ENCODE data around the gene LNX2.

Gene LNX2

DNA sequence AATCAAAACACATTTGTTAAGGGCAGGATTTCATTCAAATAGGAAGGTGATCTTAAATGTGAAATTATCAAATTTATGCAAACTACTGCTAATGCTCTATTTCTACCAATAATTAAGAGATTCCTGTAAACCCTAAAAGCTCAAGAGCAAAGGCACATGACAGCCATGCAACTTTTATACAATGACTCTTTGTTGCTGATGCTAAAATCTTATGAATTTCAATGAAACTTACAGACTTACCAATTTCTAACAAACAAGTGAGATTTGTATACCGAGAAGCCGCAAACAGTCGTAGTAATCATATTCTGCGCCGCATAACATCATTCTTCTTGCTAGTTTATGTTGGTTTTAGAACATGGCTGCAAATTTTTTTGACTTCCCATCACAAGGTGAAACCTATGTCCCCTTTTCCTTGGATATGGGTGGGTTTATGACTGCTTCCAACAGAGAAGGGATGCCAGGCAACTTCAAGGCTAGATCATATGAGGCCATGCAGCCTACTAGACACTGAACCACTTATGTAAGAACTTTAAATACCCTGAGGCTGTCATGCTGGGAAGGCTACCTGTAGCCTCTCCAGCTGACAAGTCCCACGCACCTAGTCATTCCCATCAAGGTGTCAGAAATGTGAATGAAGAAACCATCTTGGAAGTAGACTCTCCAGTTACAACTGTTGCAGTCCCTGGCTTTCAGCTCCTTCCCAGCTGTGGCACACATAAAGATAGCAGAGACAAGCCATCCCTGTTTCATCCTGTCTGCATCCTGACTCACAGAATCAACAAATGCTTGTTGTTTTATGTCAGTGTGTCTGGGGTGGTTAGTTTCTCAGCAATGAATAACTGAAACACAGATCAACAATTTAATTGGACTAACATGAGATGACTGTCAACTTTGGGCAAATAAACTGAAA lies 42.0 kb downstream of the LNX2 start:
- Histone ChIP-seq H3K4me3 (no peak overlapping the region), H3K9me3 (replicated peaks in 1 of 11) (no peaks in the 10 kb centered on the region), H3K9ac (no peak overlapping the region), H3K27ac (no peak overlapping the region), H3K27me3 (no peaks in the 10 kb centered on the region), H3K4me2 (no peak overlapping the region), H3K4me1 (peaks cover 2 to 10% (median 4%) of the 10 kb centered on the region in 10 experiments; a peak in 18 of 20 replicates), H3K36me3 (peaks cover 7 to 28% (median 13%) of the 10 kb centered on the region in 11 experiments; a peak in 13 of 22 replicates), H4K20me1 (peaks cover 0 to under 1% (median 0%) of the 10 kb centered on the region in 11 experiments; a peak in 1 of 22 replicates)
- no peak for TF ChIP-seq Cebpa-rat (IDR thresholded peaks at IDR 0.05)

GRCh38 chr13:27574661-27575060 lies 45.7 kb downstream of the LNX2 start:
- no peaks in the 10 kb centered on the region for H3K9me3 ChIP-seq (replicated peaks in 1 of 11)
- H3K27me3 ChIP-seq, result no peaks in the 10 kb centered on the region
- H3K4me3 ChIP-seq, result no peak overlapping the region
- H3K9ac ChIP-seq, result no peak overlapping the region
- TF ChIP-seq Cebpa-rat (IDR thresholded peaks at IDR 0.05), result no peak
- H4K20me1 ChIP-seq, result peaks cover 0 to 3% (median 0%) of the 10 kb centered on the region in 11 experiments; a peak in 1 of 22 replicates
- H3K4me2 ChIP-seq, result no peak overlapping the region
- H3K4me1 ChIP-seq, result peaks cover 0 to 27% (median 4%) of the 10 kb centered on the region in 10 experiments; a peak in 9 of 20 replicates
- H3K27ac ChIP-seq, result no peak overlapping the region
- peaks cover 4 to 24% (median 9%) of the 10 kb centered on the region in 11 experiments; a peak in 11 of 22 replicates for H3K36me3 ChIP-seq

GRCh38 chr13:27573265-27573664 lies 47.1 kb downstream of the LNX2 start:
- no peak for TF ChIP-seq Cebpa-rat (IDR thresholded peaks at IDR 0.05)
- Histone ChIP-seq H3K4me1 (peaks cover 0 to 27% (median 4%) of the 10 kb centered on the region in 10 experiments; a peak in 9 of 20 replicates), H3K9me3 (replicated peaks in 1 of 11) (no peaks in the 10 kb centered on the region), H3K27me3 (no peaks in the 10 kb centered on the region), H3K36me3 (peaks cover 12 to 32% (median 16%) of the 10 kb centered on the region in 11 experiments; a peak in 21 of 22 replicates), H3K27ac (peak overlapping the region in 2 of 11 experiments; percentile 9 to 16; a peak in 3 of 22 replicates), H3K4me3 (no peak overlapping the region), H3K4me2 (peak overlapping the region in 5 of 11 experiments; percentile 14 to 63 (median 58); a peak in 8 of 22 replicates), H4K20me1 (0 out of 22 replicates have a peak, but pooled peaks cover 0 to 3% (median 0%) of the 10 kb centered on the region in 11 experiments), H3K9ac (0 out of 22 replicates have a peak overlapping the region, but pooled peaks of 2 of the 11 experiments have one; percentile 0 to 8)

GRCh38 chr13:27572234-27572901 lies 48.0 kb downstream of the LNX2 start:
- Histone ChIP-seq H4K20me1 (0 out of 22 replicates have a peak, but pooled peaks cover 0 to 3% (median 0%) of the 10 kb centered on the region in 11 experiments), H3K36me3 (peaks cover 18 to 37% (median 23%) of the 10 kb centered on the region in 11 experiments; a peak in 21 of 22 replicates), H3K27me3 (no peaks in the 10 kb centered on the region), H3K4me2 (no peak overlapping the region; a peak in 1 of 22 replicates), H3K4me3 (no peak overlapping the region), H3K9ac (no peak overlapping the region), H3K9me3 (replicated peaks in 1 of 11) (no peaks in the 10 kb centered on the region), H3K4me1 (peaks cover 0 to 30% (median 4%) of the 10 kb centered on the region in 10 experiments; a peak in 9 of 20 replicates), H3K27ac (no peak overlapping the region)
- TF ChIP-seq Cebpa-rat (IDR thresholded peaks at IDR 0.05), result no peak

DNA sequence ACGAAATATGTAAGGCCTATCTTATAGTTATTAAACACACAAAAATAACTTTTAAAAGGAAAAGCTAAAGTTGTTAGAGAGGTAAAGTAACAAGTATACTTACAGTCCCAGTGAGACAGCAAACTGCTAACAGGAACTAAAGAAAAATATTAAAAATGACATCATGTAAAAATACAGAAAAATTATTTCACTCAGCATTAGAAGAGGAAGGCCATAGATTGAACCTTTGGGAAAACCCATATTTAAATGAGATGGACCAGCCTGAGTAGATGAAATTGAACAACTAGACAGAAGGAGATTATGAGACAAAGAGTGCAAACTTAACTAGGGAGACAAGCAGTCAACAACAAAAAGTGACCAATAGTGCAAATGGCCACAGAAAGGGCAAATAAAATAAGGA lies 49.4 kb downstream of the LNX2 start:
- H3K4me3 ChIP-seq, result no peak overlapping the region
- peak overlapping the region in 1 of 11 experiments; percentile 39; a peak in 2 of 22 replicates for H3K4me2 ChIP-seq
- no peaks in the 10 kb centered on the region for H3K27me3 ChIP-seq
- no peak for TF ChIP-seq Cebpa-rat (IDR thresholded peaks at IDR 0.05)
- H3K36me3 ChIP-seq, result peaks cover 30 to 47% (median 37%) of the 10 kb centered on the region in 11 experiments; a peak in 21 of 22 replicates
- H3K4me1 ChIP-seq, result peaks cover 0 to 34% (median 4%) of the 10 kb centered on the region in 10 experiments; a peak in 9 of 20 replicates
- H3K9me3 ChIP-seq (replicated peaks in 1 of 11), result no peaks in the 10 kb centered on the region
- 0 out of 22 replicates have a peak, but pooled peaks cover 0 to 3% (median 0%) of the 10 kb centered on the region in 11 experiments for H4K20me1 ChIP-seq
- H3K9ac ChIP-seq, result no peak overlapping the region
- H3K27ac ChIP-seq, result no peak overlapping the region

GRCh38 chr13:27569405-27569804 lies 50.9 kb downstream of the LNX2 start:
- Histone ChIP-seq H3K36me3 (peaks cover 30 to 54% (median 46%) of the 10 kb centered on the region in 11 experiments; a peak in 21 of 22 replicates), H3K4me2 (no peak overlapping the region), H4K20me1 (0 out of 22 replicates have a peak, but pooled peaks cover 0 to 3% (median 0%) of the 10 kb centered on the region in 11 experiments), H3K27me3 (no peaks in the 10 kb centered on the region), H3K9me3 (replicated peaks in 1 of 11) (no peaks in the 10 kb centered on the region), H3K27ac (no peak overlapping the region), H3K4me1 (peaks cover 0 to 34% (median 4%) of the 10 kb centered on the region in 10 experiments; a peak in 9 of 20 replicates), H3K9ac (no peak overlapping the region), H3K4me3 (no peak overlapping the region)
- no peak for TF ChIP-seq Cebpa-rat (IDR thresholded peaks at IDR 0.05)

DNA sequence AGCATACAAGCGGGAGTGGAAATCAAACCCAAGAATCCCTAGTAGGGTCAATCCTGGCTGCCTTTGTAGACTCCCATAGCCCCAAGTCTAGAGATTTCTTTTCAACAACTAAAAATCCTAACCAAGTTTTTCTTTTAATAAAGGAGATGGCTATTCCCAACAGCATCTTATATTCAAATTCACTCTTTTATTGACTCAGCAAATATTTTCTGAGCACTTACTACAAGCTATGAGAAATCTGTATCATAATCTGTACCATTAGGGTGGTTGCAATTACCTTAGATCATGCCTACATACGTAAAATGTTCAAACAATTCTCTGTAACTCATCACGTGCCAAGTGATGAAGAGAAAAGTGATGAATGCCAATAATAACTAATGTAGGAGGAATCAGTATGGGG lies 54.5 kb downstream of the LNX2 start:
- Histone ChIP-seq H4K20me1 (no peaks in the 10 kb centered on the region), H3K27me3 (no peaks in the 10 kb centered on the region), H3K27ac (no peak overlapping the region), H3K4me1 (peaks cover 0 to 16% (median 0%) of the 10 kb centered on the region in 10 experiments; a peak in 3 of 20 replicates), H3K9me3 (replicated peaks in 1 of 11) (no peaks in the 10 kb centered on the region), H3K36me3 (peaks cover 39 to 67% (median 60%) of the 10 kb centered on the region in 11 experiments), H3K4me3 (no peak overlapping the region), H3K9ac (no peak overlapping the region), H3K4me2 (no peak overlapping the region)
- no peak for TF ChIP-seq Cebpa-rat (IDR thresholded peaks at IDR 0.05)

GRCh38 chr13:27562457-27562856 lies 57.9 kb downstream of the LNX2 start:
- Histone ChIP-seq H3K4me3 (no peak overlapping the region), H3K4me1 (peaks cover 0 to 12% (median 0%) of the 10 kb centered on the region in 10 experiments; a peak in 3 of 20 replicates), H3K9me3 (replicated peaks in 1 of 11) (no peaks in the 10 kb centered on the region), H3K4me2 (no peak overlapping the region), H3K27me3 (no peaks in the 10 kb centered on the region), H4K20me1 (no peaks in the 10 kb centered on the region), H3K9ac (no peak overlapping the region), H3K36me3 (peaks cover 25 to 56% (median 41%) of the 10 kb centered on the region in 11 experiments), H3K27ac (no peak overlapping the region)
- no peak for TF ChIP-seq Cebpa-rat (IDR thresholded peaks at IDR 0.05)
